GM06990 (cell line): Measurements from ENCODE around the gene CLCA4.

Source experiments
- DNase-seq: peaks from one replicate; pipeline ENCODE4 v3.0.0-alpha.2; 2011; ENCODE audit not compliant: insufficient read length; ENCODE audit errors: extremely low read depth
- H3K27me3 ChIP-seq: replicated peaks from 2 replicates; pipeline ENCODE4 v1.6.0; 2011; ENCODE audit warnings: low read length; ENCODE audit not compliant: control insufficient read depth, insufficient read depth
- H3K36me3 ChIP-seq: 2 replicates; pipeline ENCODE4 v1.5.1; 2011; ENCODE audit warnings: low read length; ENCODE audit not compliant: control insufficient read depth, insufficient read depth
- H3K4me3 ChIP-seq: replicated peaks from 2 replicates; pipeline ENCODE4 v1.5.1; 2011; ENCODE audit warnings: low read depth, mild to moderate bottlenecking, control low read depth, low read length
- TF ChIP-seq, protein P1 (sequence below): IDR thresholded peaks from 2 replicates; pipeline ENCODE4 v1.5.1; 2011; ENCODE audit warnings: low read length, control low read depth, mild to moderate bottlenecking, inconsistent platforms; ENCODE audit not compliant: insufficient read depth, poor library complexity, severe bottlenecking

CLCA4 gene

DNA sequence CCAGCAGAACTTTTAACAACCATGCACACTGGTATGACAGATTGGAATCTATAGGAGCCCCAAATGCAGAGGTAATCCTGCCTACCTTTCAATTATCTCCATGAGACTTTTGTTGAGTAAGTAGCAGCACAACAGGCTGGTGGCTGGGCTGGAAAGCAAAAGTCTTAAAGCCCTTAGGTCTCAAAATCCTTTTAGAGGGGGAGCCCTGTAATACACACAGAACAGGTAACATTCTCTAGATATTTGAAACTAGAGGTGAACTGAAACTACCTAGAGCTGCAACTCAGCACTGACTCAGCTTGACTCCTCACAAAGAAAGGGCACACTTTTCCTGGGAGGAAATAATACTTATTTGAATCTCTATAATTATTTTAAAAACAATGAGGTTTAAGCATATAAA lies 71.5 kb downstream of the CLCA4 start:
- TF ChIP-seq, protein P1, sequence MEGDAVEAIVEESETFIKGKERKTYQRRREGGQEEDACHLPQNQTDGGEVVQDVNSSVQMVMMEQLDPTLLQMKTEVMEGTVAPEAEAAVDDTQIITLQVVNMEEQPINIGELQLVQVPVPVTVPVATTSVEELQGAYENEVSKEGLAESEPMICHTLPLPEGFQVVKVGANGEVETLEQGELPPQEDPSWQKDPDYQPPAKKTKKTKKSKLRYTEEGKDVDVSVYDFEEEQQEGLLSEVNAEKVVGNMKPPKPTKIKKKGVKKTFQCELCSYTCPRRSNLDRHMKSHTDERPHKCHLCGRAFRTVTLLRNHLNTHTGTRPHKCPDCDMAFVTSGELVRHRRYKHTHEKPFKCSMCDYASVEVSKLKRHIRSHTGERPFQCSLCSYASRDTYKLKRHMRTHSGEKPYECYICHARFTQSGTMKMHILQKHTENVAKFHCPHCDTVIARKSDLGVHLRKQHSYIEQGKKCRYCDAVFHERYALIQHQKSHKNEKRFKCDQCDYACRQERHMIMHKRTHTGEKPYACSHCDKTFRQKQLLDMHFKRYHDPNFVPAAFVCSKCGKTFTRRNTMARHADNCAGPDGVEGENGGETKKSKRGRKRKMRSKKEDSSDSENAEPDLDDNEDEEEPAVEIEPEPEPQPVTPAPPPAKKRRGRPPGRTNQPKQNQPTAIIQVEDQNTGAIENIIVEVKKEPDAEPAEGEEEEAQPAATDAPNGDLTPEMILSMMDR = no peak
- DNase-seq = no peak

DNA sequence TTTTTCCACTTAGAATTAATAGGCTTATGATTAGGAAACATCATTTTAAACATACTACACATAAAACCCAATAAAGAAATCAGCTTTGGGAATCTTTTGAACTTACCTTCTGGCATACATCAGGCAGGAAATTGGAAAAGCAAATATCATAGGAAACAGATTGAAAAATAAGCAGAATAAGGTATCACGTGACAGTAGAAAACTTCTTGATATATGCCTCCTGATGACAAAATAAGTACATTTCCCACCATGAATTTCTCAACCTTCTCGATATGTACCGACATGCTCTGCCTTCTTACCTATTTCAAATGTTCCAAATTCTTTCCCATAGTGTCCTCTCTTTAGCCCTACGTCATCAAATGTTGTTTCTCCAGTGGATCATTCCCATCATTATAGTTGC lies 72.4 kb downstream of the CLCA4 start:
- Histone ChIP-seq H3K27me3 (no peaks in the 10 kb centered on the region), H3K36me3 (no peaks in the 10 kb centered on the region), H3K4me3 (no peak overlapping the region)
- DNase-seq = no peak
- TF ChIP-seq, protein P1 = no peak

More for the DNA sequence above, 71.5 kb downstream of the CLCA4 start:
- Histone ChIP-seq H3K36me3 (no peaks in the 10 kb centered on the region), H3K27me3 (no peaks in the 10 kb centered on the region), H3K4me3 (no peak overlapping the region)

DNA sequence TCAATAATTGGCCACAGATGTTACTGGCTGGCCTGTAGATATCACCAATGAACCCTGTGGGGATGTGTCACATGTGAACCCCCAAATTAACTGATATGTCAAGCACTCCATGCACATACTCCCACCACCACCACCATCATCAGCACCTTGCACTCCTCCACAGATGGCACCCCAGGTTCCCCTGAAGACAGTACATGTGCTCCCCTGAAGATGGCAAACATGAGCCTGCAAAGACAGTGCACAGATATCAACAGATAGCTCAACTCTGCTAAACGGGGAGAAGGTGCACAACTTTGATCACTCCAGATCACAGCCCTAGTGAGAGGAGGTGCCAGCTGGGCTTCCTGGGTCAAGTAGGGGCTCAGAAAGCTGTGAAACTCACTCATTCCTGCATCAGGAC lies 74.4 kb downstream of the CLCA4 start:
- H3K27me3 ChIP-seq = no peaks in the 10 kb centered on the region
- H3K36me3 ChIP-seq = no peaks in the 10 kb centered on the region
- H3K4me3 ChIP-seq = no peak overlapping the region
- no peak for DNase-seq
- TF ChIP-seq, protein P1 = no peak
